Neural progenitor cell (in vitro differentiated cells): ENCODE measurements around the gene ATXN10.

Source experiments
- CTCF ChIP-seq: fragments of 200-600 bp; sonication (generic); IDR thresholded peaks from 2 replicates; pipeline ENCODE4 v1.5.1; 2017; ENCODE audit warnings: antibody characterized with exemption, mild to moderate bottlenecking
- EZH2 ChIP-seq: fragments of 200-600 bp; sonication (generic); IDR thresholded peaks from 2 replicates; pipeline ENCODE4 v1.6.1; 2017; ENCODE audit warnings: antibody characterized with exemption, mild to moderate bottlenecking, moderate library complexity
- EZH2phosphoT487 ChIP-seq: fragments of 200-600 bp; sonication (generic); IDR thresholded peaks from 2 replicates; pipeline ENCODE4 v1.6.1; 2017; ENCODE audit warnings: antibody characterized with exemption

- no peak for TF ChIP-seq CTCF
- no peak for TF ChIP-seq EZH2
- no peak for TF ChIP-seq EZH2phosphoT487
These were observed 104.6 kb downstream of the ATXN10 start for GRCh38 chr22:45776313-45776585.
